H1 (cell line): ENCODE results near the gene ARHGAP26. TPM values are rescaled to one million over a fixed set of nuclear protein-coding genes. Genes with fewer than 3 reads are reported as not detected.

Experiments
- EGR1 ChIP-seq: IDR thresholded peaks from 2 replicates; pipeline ENCODE4 v1.6.1; 2011; ENCODE audit warnings: low read depth, low read length, borderline replicate concordance
- NANOG ChIP-seq: IDR thresholded peaks from 2 replicates; pipeline ENCODE4 v1.6.1; 2011; ENCODE audit warnings: low read length, low read depth, mild to moderate bottlenecking, inconsistent platforms; ENCODE audit not compliant: insufficient read depth, poor library complexity, severe bottlenecking
- RBBP5 ChIP-seq: IDR thresholded peaks from 2 replicates; pipeline ENCODE4 v1.7.1; 2012; ENCODE audit warnings: low read depth, mild to moderate bottlenecking, inconsistent platforms, low read length, moderate library complexity, borderline replicate concordance
- RXRA ChIP-seq: IDR thresholded peaks from 2 replicates; pipeline ENCODE4 v1.6.1; 2011; ENCODE audit warnings: low read depth, mild to moderate bottlenecking, low read length, moderate library complexity; ENCODE audit not compliant: insufficient read depth
- polyA plus RNA-seq, 7 experiments: library from polyadenylated mRNA; depleted of rRNA in 3 of 7; stranded (reverse) in 5 of 7; unstranded in 2 of 7; fragments of >200 nt in 5 of 7; fragments of 200-250 nt in 2 of 7; gene quantifications; 1 replicate in 5 of 7; 2 replicates in 1 of 7; 4 replicates in 1 of 7; pipeline versions ENCODE4 v1.2.1 to v1.2.3, GENCODE V29; 2011 to 2013; ENCODE audit warnings: missing spikeins in 2 of 7, mixed read lengths in 2 of 7
- total RNA-seq: library from RNA; stranded (reverse); fragmentation: NEBNext Ultra II Directional; extraction: Animal tissue kit (Norgen Biotek cat#: 25700); gene quantifications from 2 replicates; pipeline ENCODE4 v1.2.1, GENCODE V29; 2021

ARHGAP26 gene
- total and polyA plus RNA-seq, 2 of the 8 experiments (the other 6 are each of a cell fraction or from before 2014, with no cell fraction given): 7.1 to 24.8 TPM

GRCh38 chr5:143078971-143079370 is 308.8 kb downstream of the ARHGAP26 start (continued):
- TF ChIP-seq RBBP5 (no peak), EGR1 (no peak), RXRA (no peak), NANOG (no peak)
